ENCODE data around the gene C1GALT1. TPM values are rescaled to one million over a fixed set of nuclear protein-coding genes. Genes with fewer than 3 reads are reported as not detected.
"Not testable (repeated sequence)": the region's sequence is repeated elsewhere in the genome, so short reads cannot be mapped to it uniquely, and the experiment has no call there.

Gene C1GALT1
- total RNA-seq, 1 donor from 2014 or later: 37.6 TPM

- no peak overlapping the region for H3K4me3 Mint-ChIP-seq (ENCODE audit: low read depth)
- H3K9me3 Mint-ChIP-seq: peaks cover 23% of the 10 kb centered on the region
- intact Hi-C loops (cut with micrococcal nuclease): no loop called here
- peaks cover 39% of the 10 kb centered on the region for H3K4me1 Mint-ChIP-seq (ENCODE audit: low read depth)
- DNase-seq (ENCODE audit: low spot score): no peak
- H3K27me3 Mint-ChIP-seq (ENCODE audit: low read depth): no peaks in the 10 kb centered on the region
- no peak overlapping the region for H3K27ac Mint-ChIP-seq
- H3K36me3 Mint-ChIP-seq (ENCODE audit: low read depth): peaks cover 71% of the 10 kb centered on the region
Observed at GRCh38 chr7:7190142-7190541, 7.8 kb downstream of the C1GALT1 start.

GRCh38 chr7:7191137-7191536 lies 8.8 kb downstream of the C1GALT1 start:
- H3K4me1 Mint-ChIP-seq (ENCODE audit: low read depth): peaks cover 40% of the 10 kb centered on the region
- intact Hi-C loops (cut with micrococcal nuclease): no loop called here

GRCh38 chr7:7192798-7193788 lies 10.7 kb downstream of the C1GALT1 start:
- H3K27me3 Mint-ChIP-seq (ENCODE audit: low read depth); DNase-seq (ENCODE audit: low spot score); intact Hi-C loops (cut with micrococcal nuclease): not testable (repeated sequence)
- H3K4me1 Mint-ChIP-seq (ENCODE audit: low read depth): peaks cover 42% of the 10 kb centered on the region
- peaks cover 39% of the 10 kb centered on the region for H3K9me3 Mint-ChIP-seq
- H3K4me3 Mint-ChIP-seq (ENCODE audit: low read depth): peak overlapping the region; percentile 38
- peaks cover 84% of the 10 kb centered on the region for H3K36me3 Mint-ChIP-seq (ENCODE audit: low read depth)
- peak overlapping the region; percentile 48 for H3K27ac Mint-ChIP-seq

More at GRCh38 chr7:7191137-7191536, 8.8 kb downstream of the C1GALT1 start:
- DNase-seq (ENCODE audit: low spot score): no peak
- Mint-ChIP-seq H3K36me3 (ENCODE audit: low read depth) (peaks cover 67% of the 10 kb centered on the region), H3K27me3 (ENCODE audit: low read depth) (no peaks in the 10 kb centered on the region), H3K4me3 (ENCODE audit: low read depth) (no peak overlapping the region), H3K9me3 (peaks cover 30% of the 10 kb centered on the region), H3K27ac (no peak overlapping the region)

GRCh38 chr7:7199592-7199991 lies 17.2 kb downstream of the C1GALT1 start:
- intact Hi-C loops (cut with micrococcal nuclease); H3K27ac Mint-ChIP-seq; H3K27me3 Mint-ChIP-seq (ENCODE audit: low read depth); H3K4me3 Mint-ChIP-seq (ENCODE audit: low read depth); DNase-seq (ENCODE audit: low spot score): not testable (repeated sequence)
- Mint-ChIP-seq H3K4me1 (ENCODE audit: low read depth) (peaks cover 64% of the 10 kb centered on the region), H3K36me3 (ENCODE audit: low read depth) (peaks cover 60% of the 10 kb centered on the region), H3K9me3 (peaks cover 41% of the 10 kb centered on the region)

- Mint-ChIP-seq H3K9me3 (peaks cover 35% of the 10 kb centered on the region), H3K36me3 (ENCODE audit: low read depth) (peaks cover 56% of the 10 kb centered on the region), H3K4me1 (ENCODE audit: low read depth) (peaks cover 62% of the 10 kb centered on the region)
- not testable (repeated sequence) for DNase-seq (ENCODE audit: low spot score); H3K27me3 Mint-ChIP-seq (ENCODE audit: low read depth); H3K4me3 Mint-ChIP-seq (ENCODE audit: low read depth); H3K27ac Mint-ChIP-seq
- intact Hi-C loops (cut with micrococcal nuclease): loop anchor here (2.0 to 5.0 kb wide), 2 partner anchors 17 to 57 kb away; partner anchors contain the start of gene C1GALT1
Observed at GRCh38 chr7:7200255-7200654, 17.9 kb downstream of the C1GALT1 start.

GRCh38 chr7:7201578-7202374 lies 19.4 kb downstream of the C1GALT1 start:
- peak; percentile 25 for DNase-seq (ENCODE audit: low spot score)
- intact Hi-C loops (cut with micrococcal nuclease): loop anchor here (2.0 to 5.0 kb wide), 2 partner anchors 19 to 56 kb away; partner anchors contain the start of gene C1GALT1
- H3K4me3 Mint-ChIP-seq (ENCODE audit: low read depth): peak overlapping the region; percentile 51
- no peaks in the 10 kb centered on the region for H3K27me3 Mint-ChIP-seq (ENCODE audit: low read depth)
- peaks cover 49% of the 10 kb centered on the region for H3K36me3 Mint-ChIP-seq (ENCODE audit: low read depth)
- peak overlapping the region; percentile 63 for H3K27ac Mint-ChIP-seq
- peaks cover 22% of the 10 kb centered on the region for H3K9me3 Mint-ChIP-seq
- peaks cover 64% of the 10 kb centered on the region for H3K4me1 Mint-ChIP-seq (ENCODE audit: low read depth)

- peaks cover 49% of the 10 kb centered on the region for H3K36me3 Mint-ChIP-seq (ENCODE audit: low read depth)
- peak overlapping the region; percentile 5 for H3K4me3 Mint-ChIP-seq (ENCODE audit: low read depth)
- H3K9me3 Mint-ChIP-seq: peaks cover 25% of the 10 kb centered on the region
- intact Hi-C loops (cut with micrococcal nuclease): loop anchor here (5.0 kb wide), 1 partner anchor 55 kb away; no protein-coding TSS in a partner anchor
- H3K4me1 Mint-ChIP-seq (ENCODE audit: low read depth): peaks cover 68% of the 10 kb centered on the region
- no peaks in the 10 kb centered on the region for H3K27me3 Mint-ChIP-seq (ENCODE audit: low read depth)
- no peak overlapping the region for H3K27ac Mint-ChIP-seq
- no peak for DNase-seq (ENCODE audit: low spot score)
Observed at GRCh38 chr7:7202375-7202720, 20.0 kb downstream of the C1GALT1 start.

- peaks cover 64% of the 10 kb centered on the region for H3K4me1 Mint-ChIP-seq (ENCODE audit: low read depth)
- no peak overlapping the region for H3K4me3 Mint-ChIP-seq (ENCODE audit: low read depth)
- DNase-seq (ENCODE audit: low spot score): no peak
- peaks cover 39% of the 10 kb centered on the region for H3K36me3 Mint-ChIP-seq (ENCODE audit: low read depth)
- peak overlapping the region; percentile 17 for H3K27ac Mint-ChIP-seq
- H3K27me3 Mint-ChIP-seq (ENCODE audit: low read depth): no peaks in the 10 kb centered on the region
- peaks cover 22% of the 10 kb centered on the region for H3K9me3 Mint-ChIP-seq
- intact Hi-C loops (cut with micrococcal nuclease): loop anchor here (5.0 kb wide), 1 partner anchor 53 kb away; no protein-coding TSS in a partner anchor
Observed at GRCh38 chr7:7203813-7204575, 21.6 kb downstream of the C1GALT1 start.

GRCh38 chr7:7207876-7208275 lies 25.5 kb downstream of the C1GALT1 start:
- H3K4me3 Mint-ChIP-seq (ENCODE audit: low read depth): no peak overlapping the region
- H3K9me3 Mint-ChIP-seq: peaks cover 7% of the 10 kb centered on the region
- intact Hi-C loops (cut with micrococcal nuclease): no loop called here
- peaks cover 52% of the 10 kb centered on the region for H3K36me3 Mint-ChIP-seq (ENCODE audit: low read depth)
- H3K27ac Mint-ChIP-seq: no peak overlapping the region
- no peaks in the 10 kb centered on the region for H3K27me3 Mint-ChIP-seq (ENCODE audit: low read depth)
- peaks cover 35% of the 10 kb centered on the region for H3K4me1 Mint-ChIP-seq (ENCODE audit: low read depth)
- DNase-seq (ENCODE audit: low spot score): no peak

GRCh38 chr7:7208520-7208919 lies 26.2 kb downstream of the C1GALT1 start:
- H3K27me3 Mint-ChIP-seq (ENCODE audit: low read depth): no peaks in the 10 kb centered on the region
- DNase-seq (ENCODE audit: low spot score): no peak
- H3K27ac Mint-ChIP-seq: no peak overlapping the region
- intact Hi-C loops (cut with micrococcal nuclease): no loop called here
- H3K9me3 Mint-ChIP-seq: peaks cover 7% of the 10 kb centered on the region
- H3K4me3 Mint-ChIP-seq (ENCODE audit: low read depth): no peak overlapping the region
- H3K36me3 Mint-ChIP-seq (ENCODE audit: low read depth): peaks cover 52% of the 10 kb centered on the region
- H3K4me1 Mint-ChIP-seq (ENCODE audit: low read depth): peaks cover 32% of the 10 kb centered on the region

GRCh38 chr7:7209412-7210050 lies 27.2 kb downstream of the C1GALT1 start:
- no peak overlapping the region for H3K4me3 Mint-ChIP-seq (ENCODE audit: low read depth)
- no peak overlapping the region for H3K27ac Mint-ChIP-seq
- peaks cover 22% of the 10 kb centered on the region for H3K4me1 Mint-ChIP-seq (ENCODE audit: low read depth)
- peaks cover 55% of the 10 kb centered on the region for H3K36me3 Mint-ChIP-seq (ENCODE audit: low read depth)
- DNase-seq (ENCODE audit: low spot score): no peak
- no peaks in the 10 kb centered on the region for H3K27me3 Mint-ChIP-seq (ENCODE audit: low read depth)
- intact Hi-C loops (cut with micrococcal nuclease): no loop called here
- peaks cover 7% of the 10 kb centered on the region for H3K9me3 Mint-ChIP-seq
